OCI-LY1 (cell line): ENCODE data around the gene NEDD4L.

ENCODE experiments used
- H2AFZ ChIP-seq: fragments of 200-600 bp; sonication (generic), shearing (Covaris generic); 2 replicates; pipeline ENCODE4 v1.6.0; 2014; ENCODE audit warnings: antibody characterized with exemption, mild to moderate bottlenecking, low read length
- H3F3A ChIP-seq: fragments of 200-600 bp; sonication (generic), shearing (Covaris generic); 2 replicates; pipeline ENCODE4 v1.6.0; 2014; ENCODE audit warnings: mild to moderate bottlenecking, antibody characterized with exemption, low read length, moderate library complexity; ENCODE audit not compliant: insufficient read depth
- H3K27ac ChIP-seq: fragments of 200-600 bp; sonication (generic); 2 replicates; pipeline ENCODE4 v1.5.1; 2014; ENCODE audit warnings: low read length, mixed run types, mild to moderate bottlenecking, low read depth; ENCODE audit not compliant: poor library complexity, severe bottlenecking
- H3K27me3 ChIP-seq: fragments of 200-600 bp; sonication (generic); 2 replicates; pipeline ENCODE4 v1.6.0; 2014; ENCODE audit warnings: antibody characterized with exemption, mild to moderate bottlenecking, low read length, moderate library complexity; ENCODE audit not compliant: insufficient read depth
- H3K36me3 ChIP-seq: fragments of 200-600 bp; sonication (generic); 2 replicates; pipeline ENCODE4 v1.6.1; 2014; ENCODE audit warnings: mild to moderate bottlenecking, antibody characterized with exemption, low read length, moderate library complexity, mixed read lengths; ENCODE audit not compliant: insufficient read depth
- H3K4me1 ChIP-seq: fragments of 200-600 bp; sonication (generic); 2 replicates; pipeline ENCODE4 v1.5.1; 2014; ENCODE audit warnings: mild to moderate bottlenecking, low read length, moderate library complexity; ENCODE audit not compliant: insufficient read depth, severe bottlenecking
- H3K4me2 ChIP-seq: fragments of 200-600 bp; sonication (generic), shearing (Covaris generic); 2 replicates; pipeline ENCODE4 v1.6.1; 2014; ENCODE audit warnings: low read length
- H3K4me3 ChIP-seq: fragments of 200-600 bp; sonication (generic); 2 replicates; pipeline ENCODE4 v1.5.1; 2014; ENCODE audit warnings: low read length, low read depth, mild to moderate bottlenecking, mixed read lengths; ENCODE audit not compliant: poor library complexity, severe bottlenecking
- H3K79me2 ChIP-seq: fragments of 200-600 bp; shearing (Covaris generic); 2 replicates; pipeline ENCODE4 v1.6.1; 2016; ENCODE audit warnings: mixed run types, low read length, mixed read lengths; ENCODE audit not compliant: insufficient read depth
- H3K9ac ChIP-seq: fragments of 200-600 bp; sonication (generic), shearing (Covaris generic); 2 replicates; pipeline ENCODE4 v1.6.1; 2014; ENCODE audit warnings: mild to moderate bottlenecking, low read length, mixed read lengths
- H3K9me2 ChIP-seq: fragments of 200-600 bp; sonication (generic), shearing (Covaris generic); 2 replicates; pipeline ENCODE4 v1.6.1; 2014; ENCODE audit warnings: low read depth, mild to moderate bottlenecking, low read length, mixed read lengths
- H3K9me3 ChIP-seq: fragments of 200-600 bp; shearing (Covaris generic); 2 replicates; pipeline ENCODE4 v1.6.1; 2014; ENCODE audit warnings: low read length, mixed read lengths
- H4K20me1 ChIP-seq: fragments of 200-600 bp; sonication (generic), shearing (Covaris generic); 2 replicates; pipeline ENCODE4 v1.6.0; 2016; ENCODE audit warnings: mild to moderate bottlenecking, low read length; ENCODE audit not compliant: insufficient read depth
- CTCF ChIP-seq: fragments of 200-600 bp; sonication (generic), shearing (Covaris generic); IDR thresholded peaks from 2 replicates; pipeline ENCODE4 v1.5.1; 2017; ENCODE audit warnings: mild to moderate bottlenecking, antibody characterized with exemption, low read length, moderate library complexity, mixed read lengths
- EZH2 ChIP-seq: fragments of 200-600 bp; sonication (generic), shearing (Covaris generic); IDR thresholded peaks from 2 replicates; pipeline ENCODE4 v1.8.0; 2017; ENCODE audit warnings: borderline replicate concordance, mixed run types, mild to moderate bottlenecking, antibody characterized with exemption, low read length, moderate library complexity, mixed read lengths

The NEDD4L gene

GRCh38 chr18:58125756-58126155, 81.7 kb downstream of the NEDD4L start:
- no peak overlapping the region for H3K4me3 ChIP-seq
- no peak for TF ChIP-seq CTCF
- TF ChIP-seq EZH2, result no peak
- no peaks in the 10 kb centered on the region for H3K79me2 ChIP-seq
- no peak overlapping the region for H3K9ac ChIP-seq
- H3K27ac ChIP-seq, result no peak overlapping the region
- H2AFZ ChIP-seq, result no peak overlapping the region
- no peaks in the 10 kb centered on the region for H3K27me3 ChIP-seq
- no peaks in the 10 kb centered on the region for H3K4me1 ChIP-seq
- no peaks in the 10 kb centered on the region; the same call in 1 of the 2 replicates for H3F3A ChIP-seq
- no peaks in the 10 kb centered on the region for H3K9me3 ChIP-seq
- no peaks in the 10 kb centered on the region for H3K36me3 ChIP-seq
- no peaks in the 10 kb centered on the region for H3K9me2 ChIP-seq
- H3K4me2 ChIP-seq, result no peak overlapping the region
- no peaks in the 10 kb centered on the region for H4K20me1 ChIP-seq

DNA sequence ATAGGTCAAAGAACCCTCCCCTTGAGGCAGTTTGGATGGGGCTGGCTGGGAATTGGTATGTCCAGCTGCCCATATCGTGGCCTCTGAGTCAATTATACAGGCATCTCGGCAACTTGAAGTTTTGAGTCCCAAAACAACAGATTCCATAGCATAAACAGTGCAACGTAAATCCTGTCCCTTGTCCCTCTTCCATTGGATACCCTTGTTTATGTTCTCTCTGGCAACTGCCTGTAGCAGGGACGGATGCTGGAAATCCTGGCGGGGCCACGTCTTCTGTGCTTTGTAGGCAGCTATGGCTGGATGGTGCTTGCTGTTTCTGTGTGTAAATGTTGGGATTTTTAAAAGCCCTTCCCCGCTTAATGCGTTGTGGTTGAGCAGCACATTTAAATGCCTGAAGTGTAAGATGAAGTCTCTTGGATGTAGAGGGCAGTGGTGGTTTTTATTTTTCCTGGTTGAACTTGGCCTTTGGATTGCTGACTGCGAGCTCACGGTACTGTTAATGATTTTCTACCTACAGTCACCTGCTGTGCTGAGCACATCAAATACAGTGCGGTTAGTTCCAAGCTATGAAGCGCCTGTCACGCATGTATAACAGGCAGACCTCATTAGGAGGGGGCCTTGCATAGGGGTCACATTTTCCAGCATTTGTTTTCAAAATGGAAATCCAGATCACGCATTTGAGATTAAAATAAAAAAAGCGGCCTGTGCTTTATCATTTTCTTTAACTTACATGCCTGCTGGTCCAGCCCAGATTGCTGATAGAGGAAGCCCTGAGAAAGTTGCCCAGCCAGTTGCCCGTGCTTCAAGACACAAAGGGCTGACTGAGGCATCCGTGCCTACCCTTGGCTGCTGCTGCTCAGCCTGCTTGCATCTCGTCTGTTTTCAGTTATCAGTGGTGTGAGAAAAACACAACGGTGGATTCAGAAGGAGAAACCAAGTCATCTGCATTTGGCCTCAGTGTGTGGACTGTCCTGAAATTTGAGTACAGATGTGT, 84.7 kb downstream of the NEDD4L start:
- Histone ChIP-seq H2AFZ (no peak overlapping the region), H3K27me3 (no peaks in the 10 kb centered on the region), H3K9me3 (no peaks in the 10 kb centered on the region), H3K4me1 (no peaks in the 10 kb centered on the region), H3K4me2 (no peak overlapping the region), H4K20me1 (no peaks in the 10 kb centered on the region), H3K27ac (no peak overlapping the region), H3F3A (no peaks in the 10 kb centered on the region; the same call in 1 of the 2 replicates), H3K4me3 (no peak overlapping the region), H3K36me3 (no peaks in the 10 kb centered on the region), H3K9me2 (no peaks in the 10 kb centered on the region), H3K9ac (no peak overlapping the region), H3K79me2 (no peaks in the 10 kb centered on the region)
- no peak for TF ChIP-seq CTCF
- no peak for TF ChIP-seq EZH2

- H4K20me1 ChIP-seq, result no peaks in the 10 kb centered on the region
- no peaks in the 10 kb centered on the region for H3K9me2 ChIP-seq
- H3K79me2 ChIP-seq, result no peaks in the 10 kb centered on the region
Observed at GRCh38 chr18:58132595-58133261, 88.7 kb downstream of the NEDD4L start.

More at GRCh38 chr18:58132595-58133261, 88.7 kb downstream of the NEDD4L start:
- Histone ChIP-seq H3K4me3 (no peak overlapping the region), H2AFZ (no peak overlapping the region), H3K27me3 (no peaks in the 10 kb centered on the region; the same call in 1 of the 2 replicates), H3K27ac (no peak overlapping the region), H3F3A (no peaks in the 10 kb centered on the region; the same call in 1 of the 2 replicates), H3K4me2 (no peak overlapping the region), H3K4me1 (no peaks in the 10 kb centered on the region), H3K36me3 (no peaks in the 10 kb centered on the region), H3K9ac (no peak overlapping the region), H3K9me3 (no peaks in the 10 kb centered on the region)
- TF ChIP-seq EZH2 (no peak), CTCF (no peak)
